SK-N-SH (cell line): ENCODE results near the gene STS. TPM values are rescaled to one million over a fixed set of nuclear protein-coding genes. Genes with fewer than 3 reads are reported as not detected.

Experiments
- CTCF ChIA-PET: fragments of 300-600, 350-600 bp; formaldehyde crosslinking; extraction: SDS; loops from one replicate; lab custom pipeline; 2021; lab: Yijun Ruan, JAX
- POLR2A ChIA-PET: fragments of 350-600 bp; sonication (Branson Sonifier 250); formaldehyde crosslinking; extraction: SDS; loops from one replicate; lab custom pipeline; 2020; ENCODE audit warnings: antibody characterized with exemption, inconsistent platforms; lab: Yijun Ruan, JAX
- DNase-seq: peaks from one replicate; pipeline ENCODE4 v3.0.0; 2012
- H2AFZ ChIP-seq: fragments of 200-600 bp; sonication (generic); 2 replicates; pipeline ENCODE4 v1.8.1; 2016; ENCODE audit warnings: antibody characterized with exemption, mild to moderate bottlenecking, low read depth
- H3F3A ChIP-seq: fragments of 200-600 bp; sonication (generic); replicated peaks from 2 replicates; pipeline ENCODE3; 2016; ENCODE audit warnings: antibody characterized with exemption, mild to moderate bottlenecking; ENCODE audit not compliant: insufficient read depth
- H3K27ac ChIP-seq, 2 experiments: fragments of 200-500 bp in 1 of 2; fragments of 200-600 bp in 1 of 2; sonication (Bioruptor generic) in 1 of 2; sonication (generic), shearing (Covaris generic) in 1 of 2; 2 replicates each; pipeline versions ENCODE4 v1.5.1 to v1.6.1; 2014 to 2016; ENCODE audit warnings: low read depth in 2 of 2, inconsistent platforms in 1 of 2, low read length in 1 of 2, mild to moderate bottlenecking in 1 of 2, mixed read lengths in 1 of 2
- H3K27me3 ChIP-seq: fragments of 200-600 bp; sonication (generic), shearing (Covaris generic); 2 replicates; pipeline ENCODE4 v1.6.1; 2016; ENCODE audit warnings: mixed run types; ENCODE audit not compliant: insufficient read depth
- H3K36me3 ChIP-seq, 2 experiments: fragments of 200-500 bp in 1 of 2; fragments of 200-600 bp in 1 of 2; sonication (Bioruptor generic) in 1 of 2; sonication (generic) in 1 of 2; replicated peaks in 1 of 2; 2 replicates each; pipeline versions ENCODE3 to v1.5.1; 2014 to 2016; ENCODE audit warnings: low read length in 1 of 2, mild to moderate bottlenecking in 1 of 2; ENCODE audit not compliant: insufficient read depth in 2 of 2, control insufficient read depth in 1 of 2
- H3K4me1 ChIP-seq, 2 experiments: fragments of 200-500 bp in 1 of 2; fragments of 200-600 bp in 1 of 2; sonication (Bioruptor generic) in 1 of 2; sonication (generic), shearing (Covaris generic) in 1 of 2; 2 replicates each; pipeline versions ENCODE4 v1.5.1 to v1.6.1; 2014 to 2016; ENCODE audit warnings: low read depth in 1 of 2, low read length in 1 of 2, mixed run types in 1 of 2; ENCODE audit not compliant: insufficient read depth in 2 of 2, control insufficient read depth in 1 of 2
- H3K4me2 ChIP-seq: fragments of 200-600 bp; sonication (generic), shearing (Covaris generic); 2 replicates; pipeline ENCODE4 v1.6.1; 2017; ENCODE audit warnings: mixed run types
- H3K4me3 ChIP-seq, 2 experiments: fragments of 200-500 bp in 1 of 2; fragments of 200-600 bp in 1 of 2; sonication (Bioruptor generic) in 1 of 2; sonication (generic), shearing (Covaris generic) in 1 of 2; 2 replicates each; pipeline versions ENCODE4 v1.5.1 to v1.8.1; 2014 to 2016; ENCODE audit warnings: low read depth in 2 of 2, inconsistent platforms in 1 of 2, low read length in 1 of 2, mild to moderate bottlenecking in 1 of 2, mixed read lengths in 1 of 2, moderate library complexity in 1 of 2
- H3K79me2 ChIP-seq: fragments of 200-600 bp; sonication (generic); 2 replicates; pipeline ENCODE4 v1.8.1; 2017; ENCODE audit warnings: mild to moderate bottlenecking; ENCODE audit not compliant: insufficient read depth
- H3K9ac ChIP-seq: fragments of 200-600 bp; sonication (generic); 2 replicates; pipeline ENCODE4 v1.6.1; 2017; ENCODE audit warnings: mixed run types
- H3K9me2 ChIP-seq: fragments of 200-600 bp; sonication (generic); 2 replicates; pipeline ENCODE4 v1.6.1; 2017; ENCODE audit warnings: mixed run types
- H3K9me3 ChIP-seq: fragments of 200-600 bp; sonication (generic); 2 replicates; pipeline ENCODE4 v1.6.1; 2017; ENCODE audit warnings: mixed run types, mild to moderate bottlenecking, moderate library complexity
- H4K20me1 ChIP-seq: fragments of 200-600 bp; sonication (generic); 2 replicates; pipeline ENCODE4 v1.6.1; 2017; ENCODE audit warnings: mild to moderate bottlenecking, mixed run types; ENCODE audit not compliant: insufficient read depth
- FOSL2 ChIP-seq: IDR thresholded peaks from 2 replicates; pipeline ENCODE4 v1.4.0; 2012; ENCODE audit warnings: low read depth, mild to moderate bottlenecking, moderate library complexity, borderline replicate concordance
- FOXM1 ChIP-seq: IDR thresholded peaks from 2 replicates; pipeline ENCODE4 v1.4.0; 2012; ENCODE audit warnings: low read depth, mild to moderate bottlenecking
- GABPA ChIP-seq: IDR thresholded peaks from 2 replicates; pipeline ENCODE4 v1.4.0; 2012; ENCODE audit warnings: low read depth, mild to moderate bottlenecking
- NRF1 ChIP-seq: IDR thresholded peaks from 2 replicates; pipeline ENCODE4 v1.6.1; 2012; ENCODE audit warnings: low read depth, mild to moderate bottlenecking, low read length
- RCOR1 ChIP-seq: fragments of 150-350 bp; IDR thresholded peaks from 2 replicates; pipeline ENCODE4 v1.6.1; 2017; ENCODE audit warnings: antibody characterized with exemption, low read length
- RXRA ChIP-seq: IDR thresholded peaks from 2 replicates; pipeline ENCODE4 v1.4.0; 2012; ENCODE audit warnings: low read depth, mild to moderate bottlenecking, borderline replicate concordance
- SIN3A ChIP-seq: IDR thresholded peaks from 2 replicates; pipeline ENCODE4 v1.6.1; 2012; ENCODE audit warnings: low read depth, mild to moderate bottlenecking, low read length, moderate library complexity, borderline replicate concordance
- TAF1 ChIP-seq: IDR thresholded peaks from 2 replicates; pipeline ENCODE4 v1.6.1; 2012; ENCODE audit warnings: low read depth, mild to moderate bottlenecking, low read length, moderate library complexity, borderline replicate concordance
- TCF12 ChIP-seq: IDR thresholded peaks from 2 replicates; pipeline ENCODE4 v1.4.0; 2012
- TEAD4 ChIP-seq: IDR thresholded peaks from 2 replicates; pipeline ENCODE4 v1.4.0; 2012; ENCODE audit warnings: mild to moderate bottlenecking, borderline replicate concordance; ENCODE audit not compliant: insufficient read depth
- ZBTB33 ChIP-seq: IDR thresholded peaks from 2 replicates; pipeline ENCODE4 v1.4.0; 2012; ENCODE audit warnings: low read depth, borderline replicate concordance
- WGBS: methylation state at CpG from one replicate; pipeline ENCODE4 v1.1.6; 2017; ENCODE audit warnings: low lambda C conversion rate; 5-methylcytosine and 5-hydroxymethylcytosine counted together
- polyA plus RNA-seq, 3 experiments: library from polyadenylated mRNA; depleted of rRNA; stranded (reverse); fragments of >200 nt; gene quantifications; 2 replicates each; pipeline ENCODE4 v1.2.3, GENCODE V29; 2012

Gene STS
- polyA plus RNA-seq, 1 of the 3 experiments (the other 2 are of a cell fraction), result 1.1 TPM

- no peak overlapping the region for H3K27ac ChIP-seq
- H3K27me3 ChIP-seq, result no peaks in the 10 kb centered on the region
- H3K4me3 ChIP-seq, result no peak overlapping the region
- H3K4me2 ChIP-seq, result no peak overlapping the region
- H3K9me3 ChIP-seq, result no peaks in the 10 kb centered on the region
- WGBS, result 94% methylated on average over 11 of the region's 11 CpGs
- DNase-seq, result no peak
- no peaks in the 10 kb centered on the region for H3F3A ChIP-seq
- ChIA-PET CTCF (no interaction called here), POLR2A (no interaction called here)
- H3K79me2 ChIP-seq, result no peaks in the 10 kb centered on the region
- H3K9me2 ChIP-seq, result no peaks in the 10 kb centered on the region
- H4K20me1 ChIP-seq, result no peaks in the 10 kb centered on the region
- H2AFZ ChIP-seq, result no peak overlapping the region
- peaks cover 8 to 12% of the 10 kb centered on the region in 2 experiments for H3K36me3 ChIP-seq
- no peak for TF ChIP-seq TCF12
- TF ChIP-seq FOXM1, result no peak
- no peak for TF ChIP-seq TEAD4
- no peak for TF ChIP-seq ZBTB33
- no peak for TF ChIP-seq TAF1
- no peak for TF ChIP-seq NRF1
- no peak for TF ChIP-seq FOSL2
- no peak overlapping the region for H3K9ac ChIP-seq
- H3K4me1 ChIP-seq, result peaks cover 0 to 7% of the 10 kb centered on the region in 2 experiments; a peak in 2 of 4 replicates
Measured at GRCh38 chrX:7109049-7109531, 38.4 kb upstream of the STS start.

- no peaks in the 10 kb centered on the region for H3F3A ChIP-seq
- H3K4me3 ChIP-seq, result no peak overlapping the region
- H3K27ac ChIP-seq, result no peak overlapping the region
- H3K36me3 ChIP-seq, result peaks cover 0 to 7% of the 10 kb centered on the region in 2 experiments
- no peak overlapping the region for H2AFZ ChIP-seq
- peaks cover 0 to 7% of the 10 kb centered on the region in 2 experiments; a peak in 2 of 4 replicates for H3K4me1 ChIP-seq
- H4K20me1 ChIP-seq, result no peaks in the 10 kb centered on the region
- 84% methylated on average over 12 of the region's 12 CpGs for WGBS
- no peaks in the 10 kb centered on the region for H3K9me2 ChIP-seq
- ChIA-PET POLR2A (interaction anchor here (0.6 kb wide), 1 partner anchor 254 kb away, joined by 3 read pairs; no protein-coding TSS in a partner anchor), CTCF (no interaction called here)
- H3K9me3 ChIP-seq, result no peaks in the 10 kb centered on the region
- no peaks in the 10 kb centered on the region for H3K79me2 ChIP-seq
- DNase-seq, result peak; percentile 20
- H3K9ac ChIP-seq, result no peak overlapping the region
- no peaks in the 10 kb centered on the region for H3K27me3 ChIP-seq
- H3K4me2 ChIP-seq, result no peak overlapping the region
- TF ChIP-seq GABPA (no peak), RCOR1 (no peak), SIN3A (no peak), RXRA (no peak)
Measured at GRCh38 chrX:7109838-7110793, 37.4 kb upstream of the STS start.
